D721Med (cell line): ENCODE data around the gene BST2.

Source experiments
- DNase-seq: peaks from one replicate; pipeline ENCODE4 v3.0.0; 2011; ENCODE audit warnings: low spot score; ENCODE audit not compliant: insufficient read length
- FAIRE-seq: peaks from 2 replicates; lab custom pipeline; 2011; peaks lifted over from hg19 to GRCh38; lab: Jason Lieb, UNC
- CTCF ChIP-seq: IDR thresholded peaks from 2 replicates; pipeline ENCODE4 v1.5.1; 2012; ENCODE audit warnings: mild to moderate bottlenecking, control low read depth; ENCODE audit not compliant: insufficient read depth; ENCODE audit errors: missing control alignments

BST2 gene

GRCh38 chr19:17429641-17430113 is 24.2 kb upstream of the BST2 start:
- no peak for FAIRE-seq
- no peak for DNase-seq
- no peak for TF ChIP-seq CTCF

- FAIRE-seq (no peak), DNase-seq (peak; percentile 86)
- peak; percentile 27 for TF ChIP-seq CTCF
These were observed 19.4 kb upstream of the BST2 start for GRCh38 chr19:17424743-17425365.

GRCh38 chr19:17423429-17424208 is 18.2 kb upstream of the BST2 start:
- no peak for TF ChIP-seq CTCF
- DNase-seq (no peak), FAIRE-seq (no peak)

DNA sequence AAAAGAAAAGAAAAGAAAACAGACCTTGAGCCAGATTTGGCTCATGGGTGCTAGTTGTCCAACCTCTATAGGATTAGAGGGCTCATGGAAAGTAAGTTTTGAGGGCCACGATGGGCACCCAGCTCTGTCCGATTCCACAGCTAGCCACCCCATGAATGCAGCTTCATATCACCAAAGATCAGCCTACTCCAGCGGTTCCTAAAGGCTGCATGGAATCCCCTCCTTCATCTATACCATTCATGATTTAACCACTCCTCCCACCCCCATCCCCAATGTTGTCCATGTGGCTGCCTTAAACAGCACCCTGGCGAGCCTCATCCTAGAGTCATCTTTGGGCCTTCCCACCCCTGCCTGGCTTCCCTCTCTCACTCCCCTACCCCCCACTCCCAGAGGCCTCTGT is 16.5 kb upstream of the BST2 start:
- FAIRE-seq (no peak), DNase-seq (no peak)
- TF ChIP-seq CTCF: no peak

- peak; percentile 32 for TF ChIP-seq CTCF
- DNase-seq (peak; percentile 51), FAIRE-seq (no peak)
These were observed 15.1 kb upstream of the BST2 start for GRCh38 chr19:17420475-17420924.

- peak; percentile 53 for FAIRE-seq
- TF ChIP-seq CTCF: no peak
- DNase-seq: peak; percentile 90
These were observed 14.4 kb upstream of the BST2 start, which contains the start of gene MVB12A for GRCh38 chr19:17419621-17420474. TSS of gene MVB12A (plus strand) at chr19:17420047. CDS start at chr19:17420136, 89 bp downstream.
